ENCODE data around the gene TRIM31. TPM values are rescaled to one million over a fixed set of nuclear protein-coding genes. Genes with fewer than 3 reads are reported as not detected.
A peak's percentile ranks its signal among the peaks of the same experiment; 100 is the strongest.

Gene TRIM31
- total RNA-seq, 4 donors from 2014 or later, result 1.3 TPM; not detected in 3

GRCh38 chr6:30152910-30153610, 40.2 kb upstream of the TRIM31 start:
- Histone ChIP-seq H3K27me3 (peaks cover 0 to 34% (median 0%) of the 10 kb centered on the region in 4 donors), H3K9me3 (no peaks in the 10 kb centered on the region), H3K27ac (replicated peaks in 1 of 4) (no peak overlapping the region), H3K4me3 (no peak overlapping the region), H3K4me1 (peaks cover 6 to 10% (median 8%) of the 10 kb centered on the region in 4 donors), H3K36me3 (no peaks in the 10 kb centered on the region)
- intact Hi-C loops (cut with DNase I), result no loop called here
- no peak for TF ChIP-seq POLR2AphosphoS5 (IDR thresholded peaks at IDR 0.05)
- no peak for TF ChIP-seq CTCF (IDR thresholded peaks at IDR 0.05)
- no peak for TF ChIP-seq POLR2A (IDR thresholded peaks at IDR 0.05; ENCODE audit: low read depth)
- no peak for TF ChIP-seq EP300 (IDR thresholded peaks at IDR 0.05)
- DNase-seq (ENCODE audit: extremely low spot score), result peak; percentile 77
- 76% methylated on average over 3 of the region's 3 CpGs for WGBS

GRCh38 chr6:30152016-30152673, 39.3 kb upstream of the TRIM31 start:
- no peak overlapping the region for H3K4me3 ChIP-seq
- no peaks in the 10 kb centered on the region for H3K9me3 ChIP-seq
- peaks cover 0 to 41% (median 0%) of the 10 kb centered on the region in 4 donors for H3K27me3 ChIP-seq
- intact Hi-C loops (cut with DNase I), result no loop called here
- no peaks in the 10 kb centered on the region for H3K36me3 ChIP-seq
- WGBS, result 68% methylated on average over 4 of the region's 4 CpGs
- no peak for DNase-seq (ENCODE audit: extremely low spot score)
- H3K27ac ChIP-seq (replicated peaks in 1 of 4), result no peak overlapping the region
- no peak for TF ChIP-seq POLR2A (IDR thresholded peaks at IDR 0.05; ENCODE audit: low read depth)
- no peak for TF ChIP-seq CTCF (IDR thresholded peaks at IDR 0.05)
- no peak for TF ChIP-seq EP300 (IDR thresholded peaks at IDR 0.05)
- TF ChIP-seq POLR2AphosphoS5 (IDR thresholded peaks at IDR 0.05), result no peak
- H3K4me1 ChIP-seq, result peaks cover 6 to 10% (median 8%) of the 10 kb centered on the region in 4 donors

GRCh38 chr6:30151580-30151979, 38.7 kb upstream of the TRIM31 start:
- Histone ChIP-seq H3K4me1 (peaks cover 6 to 9% (median 6%) of the 10 kb centered on the region in 4 donors), H3K9me3 (no peaks in the 10 kb centered on the region), H3K27ac (replicated peaks in 1 of 4) (no peak overlapping the region), H3K36me3 (no peaks in the 10 kb centered on the region), H3K27me3 (peaks cover 0 to 41% (median 0%) of the 10 kb centered on the region in 4 donors), H3K4me3 (no peak overlapping the region)
- 69% methylated on average over 3 of the region's 3 CpGs for WGBS
- intact Hi-C loops (cut with DNase I), result no loop called here
- TF ChIP-seq POLR2AphosphoS5 (IDR thresholded peaks at IDR 0.05) (no peak), POLR2A (IDR thresholded peaks at IDR 0.05; ENCODE audit: low read depth) (no peak), EP300 (IDR thresholded peaks at IDR 0.05) (no peak), CTCF (IDR thresholded peaks at IDR 0.05) (no peak)
- peak; percentile 55 for DNase-seq (ENCODE audit: extremely low spot score)

- H3K4me3 ChIP-seq, result no peak overlapping the region
- H3K4me1 ChIP-seq, result peaks cover 0 to 9% (median 1%) of the 10 kb centered on the region in 4 donors
- TF ChIP-seq EP300 (IDR thresholded peaks at IDR 0.05), result no peak
- no peak for TF ChIP-seq POLR2AphosphoS5 (IDR thresholded peaks at IDR 0.05)
- no peak for TF ChIP-seq POLR2A (IDR thresholded peaks at IDR 0.05; ENCODE audit: low read depth)
- TF ChIP-seq CTCF (IDR thresholded peaks at IDR 0.05), result no peak
- peaks cover 0 to 42% (median 0%) of the 10 kb centered on the region in 4 donors for H3K27me3 ChIP-seq
- 89% methylated on average over 10 of the region's 10 CpGs for WGBS
- H3K36me3 ChIP-seq, result no peaks in the 10 kb centered on the region
- no peak overlapping the region for H3K27ac ChIP-seq (replicated peaks in 1 of 4)
- no peaks in the 10 kb centered on the region for H3K9me3 ChIP-seq
- DNase-seq (ENCODE audit: extremely low spot score), result peak; percentile 53
- intact Hi-C loops (cut with DNase I), result no loop called here
Observed at GRCh38 chr6:30150671-30151395, 37.9 kb upstream of the TRIM31 start.

Data from esophagus muscularis mucosa (tissue), 4 donors.